Erythroblast (primary cell): ENCODE data around the gene NPHP4.

Source experiments
- GATA1 ChIP-seq: IDR thresholded peaks from 2 replicates; pipeline ENCODE4 v1.6.1; 2011; ENCODE audit warnings: low read depth, mild to moderate bottlenecking, control low read depth, low read length, moderate library complexity
- POLR2A ChIP-seq: IDR thresholded peaks from 2 replicates; pipeline ENCODE4 v1.6.1; 2011; ENCODE audit warnings: mild to moderate bottlenecking, low read length

DNA sequence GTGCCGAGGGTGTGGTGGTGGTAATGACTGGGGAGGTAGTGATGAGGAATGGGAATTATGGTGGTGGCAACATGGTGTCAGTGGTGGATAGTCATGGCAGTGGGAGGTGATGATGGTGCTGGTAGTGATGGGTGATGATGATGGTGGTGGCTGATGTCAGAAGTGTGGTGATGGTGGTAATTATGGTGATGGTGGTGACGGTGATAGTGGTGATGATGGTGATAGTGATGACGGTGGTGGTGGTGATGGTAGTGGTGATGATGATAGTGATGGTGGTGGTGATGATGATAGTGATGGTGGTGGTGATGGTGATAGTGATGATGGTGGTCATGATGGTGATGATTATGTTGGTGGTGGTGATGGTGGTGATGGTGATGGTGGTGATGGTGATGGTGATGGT is 162.8 kb downstream of the NPHP4 start:
- no peak for TF ChIP-seq POLR2A
- no peak for TF ChIP-seq GATA1
